ENCODE data around the gene CPNE4. TPM values are rescaled to one million over a fixed set of nuclear protein-coding genes. Genes with fewer than 3 reads are reported as not detected.

Gene CPNE4
- total RNA-seq, 1 experiment from 2014 or later, result 5.7 TPM

- DNase-seq (ENCODE audit: low spot score), result no peak
- Histone ChIP-seq H3K9me3 (ENCODE audit: low read depth, low read length, poor library complexity, severe bottlenecking) (no peaks in the 10 kb centered on the region), H3K4me3 (ENCODE audit: low read depth, low read length, poor library complexity, severe bottlenecking) (no peak overlapping the region), H3K36me3 (ENCODE audit: insufficient read depth, low read length, poor library complexity, severe bottlenecking) (no peaks in the 10 kb centered on the region), H3K27me3 (replicated peaks; ENCODE audit: insufficient read depth, low read depth, low read length, poor library complexity) (no peaks in the 10 kb centered on the region), H3K27ac (ENCODE audit: low read depth, low read length, poor library complexity, severe bottlenecking) (no peak overlapping the region), H3K4me1 (ENCODE audit: insufficient read depth, low read length, poor library complexity, severe bottlenecking) (peaks cover 21% of the 10 kb centered on the region)
- no peak for TF ChIP-seq EZH2 (IDR thresholded peaks at IDR 0.05; ENCODE audit: borderline replicate concordance, low read depth, low read length, poor library complexity, severe bottlenecking)
- TF ChIP-seq CTCF (conservative IDR thresholded peaks at IDR 0.05; ENCODE audit: low read depth, low read length), result no peak
- CTCF ChIA-PET, result no interaction called here
- intact Hi-C loops (cut with micrococcal nuclease; ENCODE audit: unreplicated experiment), result no loop called here
- POLR2A ChIA-PET (ENCODE audit: low non-redundant PET), result no interaction called here
- BruUV-seq (replicated peaks), result no TSS peak
Measured at GRCh38 chr3:132001036-132001435, 33.8 kb downstream of the CPNE4 start.

- CTCF ChIA-PET, result no interaction called here
- Histone ChIP-seq H3K27ac (ENCODE audit: low read depth, low read length, poor library complexity, severe bottlenecking) (no peak overlapping the region), H3K36me3 (ENCODE audit: insufficient read depth, low read length, poor library complexity, severe bottlenecking) (no peaks in the 10 kb centered on the region), H3K27me3 (replicated peaks; ENCODE audit: insufficient read depth, low read depth, low read length, poor library complexity) (no peaks in the 10 kb centered on the region), H3K4me3 (ENCODE audit: low read depth, low read length, poor library complexity, severe bottlenecking) (no peak overlapping the region), H3K4me1 (ENCODE audit: insufficient read depth, low read length, poor library complexity, severe bottlenecking) (peaks cover 20% of the 10 kb centered on the region), H3K9me3 (ENCODE audit: low read depth, low read length, poor library complexity, severe bottlenecking) (no peaks in the 10 kb centered on the region)
- BruUV-seq (replicated peaks), result no TSS peak
- intact Hi-C loops (cut with micrococcal nuclease; ENCODE audit: unreplicated experiment), result no loop called here
- TF ChIP-seq CTCF (conservative IDR thresholded peaks at IDR 0.05; ENCODE audit: low read depth, low read length) (no peak), EZH2 (IDR thresholded peaks at IDR 0.05; ENCODE audit: borderline replicate concordance, low read depth, low read length, poor library complexity, severe bottlenecking) (no peak)
- DNase-seq (ENCODE audit: low spot score), result no peak
- POLR2A ChIA-PET (ENCODE audit: low non-redundant PET), result no interaction called here
Measured at GRCh38 chr3:131998027-131998426, 36.8 kb downstream of the CPNE4 start.

- no TSS peak for BruUV-seq (replicated peaks)
- no peaks in the 10 kb centered on the region for H3K9me3 ChIP-seq (ENCODE audit: low read depth, low read length, poor library complexity, severe bottlenecking)
- H3K27ac ChIP-seq (ENCODE audit: low read depth, low read length, poor library complexity, severe bottlenecking), result no peak overlapping the region
- no peaks in the 10 kb centered on the region for H3K27me3 ChIP-seq (replicated peaks; ENCODE audit: insufficient read depth, low read depth, low read length, poor library complexity)
- intact Hi-C loops (cut with micrococcal nuclease; ENCODE audit: unreplicated experiment), result no loop called here
- POLR2A ChIA-PET (ENCODE audit: low non-redundant PET), result no interaction called here
- TF ChIP-seq EZH2 (IDR thresholded peaks at IDR 0.05; ENCODE audit: borderline replicate concordance, low read depth, low read length, poor library complexity, severe bottlenecking) (no peak), CTCF (conservative IDR thresholded peaks at IDR 0.05; ENCODE audit: low read depth, low read length) (no peak)
- H3K4me1 ChIP-seq (ENCODE audit: insufficient read depth, low read length, poor library complexity, severe bottlenecking), result peaks cover 13% of the 10 kb centered on the region
- DNase-seq (ENCODE audit: low spot score), result peak; percentile 78
- H3K36me3 ChIP-seq (ENCODE audit: insufficient read depth, low read length, poor library complexity, severe bottlenecking), result no peaks in the 10 kb centered on the region
- CTCF ChIA-PET, result no interaction called here
- no peak overlapping the region for H3K4me3 ChIP-seq (ENCODE audit: low read depth, low read length, poor library complexity, severe bottlenecking)
Measured at GRCh38 chr3:131995891-131996290, 38.9 kb downstream of the CPNE4 start.

All from A673 (cell line).